SHP77 (cell line): Measurements from ENCODE around the gene DHRS13.

Experiments used
- DNase-seq, 2 experiments: peaks; one replicate each; lab custom pipeline; 2025; lab: John Stamatoyannopoulos, UW

DHRS13 gene

DNA sequence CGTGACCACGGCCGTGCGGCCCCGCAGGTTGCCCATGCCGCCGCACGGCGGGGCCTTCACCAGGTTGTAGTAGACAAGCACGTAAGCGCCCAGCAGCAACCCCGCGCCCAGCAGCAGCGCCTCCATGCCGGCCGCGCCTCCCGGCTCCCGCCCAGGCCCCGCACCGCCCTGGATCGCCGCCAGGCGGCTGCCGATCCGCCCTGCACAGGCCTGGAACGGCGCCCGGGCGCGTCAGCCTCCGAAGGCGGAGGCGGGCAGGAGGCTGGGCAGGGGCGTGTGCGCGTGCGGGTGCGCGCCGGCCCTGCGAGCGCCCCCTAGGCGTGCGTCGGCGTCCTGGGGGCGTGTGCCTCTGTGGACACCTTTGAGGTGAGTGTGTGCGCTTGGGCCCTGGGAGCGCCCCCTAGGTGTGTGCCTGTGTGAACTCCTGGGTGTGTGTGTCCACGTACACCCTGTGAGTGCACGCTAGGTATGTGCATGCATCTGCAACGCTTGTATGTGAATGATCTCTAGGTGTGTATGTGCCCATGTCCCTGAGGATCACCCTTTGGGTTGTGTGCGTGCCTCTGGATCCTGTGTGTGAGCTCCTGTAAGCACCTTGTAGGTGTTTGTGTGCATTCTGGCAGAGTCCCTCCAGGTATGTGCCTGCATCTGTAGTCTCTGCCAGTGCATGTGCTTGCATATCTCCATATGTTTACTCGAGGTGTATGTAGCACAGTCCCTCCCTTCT, at the start of gene DHRS13:
TSS of gene DHRS13 (minus strand) at position 261 of the 727 bp plus-strand sequence. CDS start at position 126, 135 bp downstream.
- DNase-seq, result peak; percentile 86 to 89

DNA sequence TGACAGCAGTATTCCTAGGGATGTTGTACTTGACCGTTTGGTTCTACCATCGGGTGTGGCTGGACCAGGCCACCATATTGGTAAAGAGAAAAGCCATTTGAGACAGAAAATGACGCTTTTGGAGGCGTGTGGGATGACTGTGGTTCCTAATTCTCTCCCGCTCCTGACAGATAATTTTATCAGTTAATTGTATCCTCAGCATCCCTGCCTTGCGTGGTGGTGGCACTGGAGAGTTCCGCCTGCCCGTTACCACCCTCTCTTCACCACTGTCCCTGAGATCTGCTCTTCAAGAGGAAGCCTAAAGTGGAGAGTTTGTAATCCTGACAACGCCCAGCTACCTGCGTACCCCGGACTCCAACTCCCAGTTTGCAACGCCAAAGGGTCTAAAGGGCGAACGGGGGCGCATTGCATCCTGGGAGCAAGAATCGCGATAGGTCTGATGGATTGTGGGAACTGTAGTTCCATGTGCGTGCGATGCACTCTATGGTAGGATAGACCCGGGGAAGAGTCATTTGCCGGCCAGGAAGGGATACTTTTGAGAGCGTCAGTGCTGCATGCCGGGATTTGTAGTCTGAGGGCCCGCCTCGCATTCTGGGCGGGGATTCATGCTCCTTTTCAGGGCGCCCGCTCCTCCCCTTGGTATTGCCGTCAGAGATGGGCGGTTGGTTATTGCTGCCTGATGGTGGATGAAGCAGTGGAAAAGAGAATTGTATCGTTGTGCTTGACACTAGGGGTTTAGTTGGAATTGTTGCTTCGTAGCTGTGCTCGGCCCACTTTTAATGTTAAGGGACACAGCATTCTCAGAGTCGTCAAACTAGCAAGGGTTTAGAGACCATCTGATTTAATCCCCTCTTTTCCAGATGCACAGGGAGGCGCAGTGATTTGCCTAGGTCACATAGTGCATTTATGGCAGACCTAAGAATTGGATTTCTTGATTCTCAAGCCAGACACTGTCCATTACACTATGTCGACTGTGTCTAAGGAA, 49.4 kb upstream of the DHRS13 start:
- peak; percentile 99 for DNase-seq

GRCh38 chr17:28951428-28951990, 48.6 kb upstream of the DHRS13 start, which contains the start of gene PHF12:
TSS of gene PHF12 (minus strand) at chr17:28951518. CDS start at chr17:28950960, 558 bp downstream.
- peak; percentile 99 to 100 for DNase-seq

GRCh38 chr17:28950752-28951427, 48.0 kb upstream of the DHRS13 start:
- no peak for DNase-seq

GRCh38 chr17:28950017-28950751, 47.3 kb upstream of the DHRS13 start:
- DNase-seq, result peak in 1 of 2 experiments; percentile 15

DNA sequence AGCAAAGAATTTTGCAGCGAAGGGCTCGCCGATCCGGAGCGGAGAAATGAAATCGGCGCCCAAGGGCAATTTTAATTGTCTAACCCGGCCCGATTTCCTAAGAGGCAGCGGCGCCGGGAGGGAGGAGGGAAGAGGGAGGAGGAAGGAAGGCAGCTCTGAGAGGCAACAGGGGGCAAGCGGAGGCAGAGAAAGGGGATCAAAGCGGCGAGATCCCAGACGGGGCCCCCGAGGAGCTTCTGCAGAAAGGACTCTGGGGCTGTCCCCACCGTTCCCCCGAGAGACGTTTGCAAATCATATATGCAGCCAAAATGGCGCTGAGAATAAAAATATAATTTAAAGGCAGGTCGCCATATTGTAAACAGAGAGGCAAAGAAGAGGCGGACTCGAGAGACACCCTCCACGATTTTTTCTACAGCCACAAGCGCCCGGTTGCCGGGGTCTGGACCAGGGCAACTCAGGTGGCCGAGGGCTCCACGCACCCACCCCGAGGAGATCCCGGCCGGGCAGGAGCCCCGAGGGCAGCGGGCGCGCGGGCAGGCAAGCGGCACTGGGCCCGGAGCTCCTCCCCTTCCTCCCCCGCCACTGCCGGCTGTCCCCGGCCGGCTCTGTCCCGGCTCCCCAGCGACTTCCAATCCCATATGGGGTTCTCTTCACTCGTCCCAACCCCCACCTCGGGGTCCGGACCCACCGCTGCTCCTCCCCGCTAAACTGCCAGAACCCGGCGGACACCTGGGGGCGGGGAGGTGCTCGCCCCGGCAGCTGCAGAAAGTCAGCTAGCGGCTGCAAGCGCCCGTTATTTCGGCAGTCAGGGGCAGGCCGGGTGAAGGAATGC, 46.5 kb upstream of the DHRS13 start:
- peak in 1 of 2 experiments; percentile 14 for DNase-seq

DNA sequence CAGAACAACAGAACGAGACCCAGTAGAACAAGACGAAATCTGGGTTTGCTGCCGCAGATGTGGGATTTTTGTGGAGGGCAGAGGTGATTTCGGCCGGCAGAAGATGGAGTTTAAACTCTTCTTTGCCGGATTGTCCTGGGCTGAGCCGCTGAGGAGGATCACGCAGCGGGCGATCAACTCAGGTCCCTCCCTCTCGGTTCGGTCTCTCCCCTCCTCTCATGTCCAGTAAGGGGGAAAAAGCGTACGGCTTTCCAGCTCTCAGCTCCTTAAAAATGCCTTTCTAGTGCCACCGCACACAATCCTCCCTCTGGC, 46.0 kb upstream of the DHRS13 start:
- no peak for DNase-seq

GRCh38 chr17:28948342-28948741, 45.5 kb upstream of the DHRS13 start:
- DNase-seq, result no peak

- no peak for DNase-seq
Measured at GRCh38 chr17:28947639-28948038, 44.8 kb upstream of the DHRS13 start.

- no peak for DNase-seq
Measured at GRCh38 chr17:28946239-28946638, 43.4 kb upstream of the DHRS13 start.

DNA sequence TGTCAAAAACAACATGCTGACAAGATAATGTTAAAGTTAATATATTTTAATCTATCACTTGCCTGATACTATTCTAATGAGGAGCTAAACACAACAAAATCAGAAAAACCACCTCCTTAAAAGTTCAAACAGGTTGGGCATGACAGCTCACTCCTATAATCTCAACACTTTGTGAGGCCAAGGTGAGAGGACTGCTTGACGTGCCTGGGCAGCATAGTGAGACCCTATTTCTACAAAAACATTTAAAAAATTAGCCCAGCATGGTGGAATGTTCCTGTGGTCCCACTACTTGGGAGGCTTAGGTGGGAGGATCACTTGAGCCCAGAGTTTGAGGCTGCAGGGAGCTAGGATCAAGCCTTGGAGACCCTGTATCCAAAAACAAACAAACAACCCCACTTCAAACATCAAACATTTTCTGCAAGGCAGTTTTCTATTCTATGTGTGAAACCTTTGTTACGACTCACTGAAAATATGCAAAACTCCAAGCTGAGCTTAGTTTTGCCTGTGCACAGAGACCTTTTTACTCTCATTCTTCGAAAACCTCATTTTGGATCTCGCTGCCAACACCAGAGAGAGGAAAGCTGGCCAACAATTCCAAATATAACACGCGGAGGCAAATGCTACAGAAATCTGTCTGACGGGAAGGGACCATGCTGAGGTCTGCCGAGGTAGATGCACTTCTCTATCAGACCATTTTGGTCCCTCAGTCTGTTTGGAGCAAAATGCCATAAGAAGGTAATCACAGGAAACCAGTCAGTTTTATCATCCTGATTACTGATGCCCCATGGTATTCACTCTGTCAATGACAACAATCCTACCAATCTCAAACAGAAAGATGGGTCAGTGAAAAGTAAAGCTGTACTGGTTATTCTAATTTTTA, 42.2 kb upstream of the DHRS13 start:
- no peak for DNase-seq

GRCh38 chr17:28944343-28944742, 41.5 kb upstream of the DHRS13 start:
- DNase-seq, result no peak

GRCh38 chr17:28942925-28943324, 40.0 kb upstream of the DHRS13 start:
- no peak for DNase-seq

- no peak for DNase-seq
Measured at GRCh38 chr17:28941251-28941650, 38.4 kb upstream of the DHRS13 start.

GRCh38 chr17:28940675-28941074, 37.8 kb upstream of the DHRS13 start:
- no peak for DNase-seq

- DNase-seq, result no peak
Measured at GRCh38 chr17:28940142-28940541, 37.3 kb upstream of the DHRS13 start.

GRCh38 chr17:28938552-28938951, 35.7 kb upstream of the DHRS13 start:
- no peak for DNase-seq

- DNase-seq, result no peak
Measured at GRCh38 chr17:28937044-28937729, 34.3 kb upstream of the DHRS13 start.
